Eye (tissue), 1 donor: Measurements from ENCODE around the gene NACC1.

Experiments
- DNase-seq: peaks from one replicate; pipeline ENCODE4 v3.0.0-alpha.2; 2015

Gene NACC1

DNA sequence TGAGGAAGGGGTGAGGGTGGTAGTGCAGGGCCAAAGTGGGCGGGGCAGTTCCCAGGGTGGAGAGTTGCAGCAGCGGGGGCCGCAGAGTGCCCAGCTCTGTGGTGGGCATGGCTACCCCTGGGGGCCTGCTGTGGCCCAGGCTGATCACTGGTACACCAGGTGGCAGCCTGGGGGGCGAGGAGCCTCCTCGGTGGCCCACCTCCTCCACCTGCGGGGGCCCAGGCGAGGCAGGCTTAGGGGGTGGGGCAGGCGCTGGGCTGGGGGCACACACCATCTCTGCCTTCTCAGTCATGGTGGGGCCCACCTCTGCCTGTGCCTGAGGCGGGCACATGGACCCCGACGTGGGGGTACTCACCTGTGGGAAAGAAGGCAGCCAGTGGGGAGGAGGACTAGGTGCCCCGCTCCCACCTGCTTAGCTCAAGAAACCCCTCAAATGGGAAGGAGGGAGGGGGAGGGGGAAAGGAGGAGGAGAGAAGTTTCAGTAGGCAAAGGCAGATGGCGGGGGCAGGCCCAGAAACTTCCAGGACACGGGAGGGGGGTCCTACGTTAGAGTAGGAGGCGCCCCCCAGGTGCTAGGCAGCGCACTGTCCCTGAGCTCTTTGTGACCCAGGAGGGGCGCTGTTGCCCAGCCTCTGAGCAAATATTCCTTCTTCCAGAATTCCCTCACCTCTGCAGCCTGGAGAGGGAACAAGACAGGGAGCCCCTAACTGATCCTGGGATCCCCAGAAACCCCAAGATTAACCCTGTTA, 17.0 kb upstream of the NACC1 start:
- no peak for DNase-seq

DNA sequence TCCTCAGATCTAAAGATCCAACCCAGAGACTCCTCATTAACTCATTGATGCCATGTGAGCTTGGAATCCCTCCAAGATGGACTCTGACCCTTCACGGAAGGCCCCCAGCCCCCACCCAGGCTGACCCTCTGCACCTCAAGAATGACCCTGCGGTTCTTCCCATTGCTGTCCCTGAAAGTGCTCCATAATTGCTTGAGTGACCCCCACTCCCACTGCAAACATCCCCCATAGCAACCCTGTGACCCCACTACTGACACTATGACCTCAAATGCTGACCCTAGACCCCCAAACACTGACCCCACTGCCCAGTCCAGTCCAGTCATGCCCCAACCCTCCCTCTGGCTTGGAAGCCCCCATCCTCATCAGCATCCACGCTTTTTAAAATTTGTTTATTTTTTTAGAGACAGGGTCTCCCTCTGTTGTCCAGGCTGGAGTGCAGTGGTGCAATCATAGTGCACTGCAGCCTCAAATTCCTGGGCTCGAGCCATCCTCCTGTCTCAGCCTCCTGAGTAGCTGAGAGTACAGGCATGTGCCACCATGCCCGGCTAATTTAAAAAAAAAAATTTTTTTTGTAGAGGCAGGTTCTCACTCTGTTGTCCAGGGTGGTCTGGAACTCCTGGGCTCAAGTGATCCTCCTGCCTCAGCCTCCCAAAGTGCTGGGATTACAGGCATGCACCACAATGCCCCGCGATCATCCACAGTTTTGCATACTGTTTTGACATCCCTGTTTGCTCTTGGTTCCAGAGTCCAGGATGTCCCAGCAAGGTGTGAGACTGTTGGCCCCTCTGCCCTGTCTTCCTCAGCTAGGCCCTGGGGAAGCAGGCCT, 16.3 kb upstream of the NACC1 start:
- no peak for DNase-seq

DNA sequence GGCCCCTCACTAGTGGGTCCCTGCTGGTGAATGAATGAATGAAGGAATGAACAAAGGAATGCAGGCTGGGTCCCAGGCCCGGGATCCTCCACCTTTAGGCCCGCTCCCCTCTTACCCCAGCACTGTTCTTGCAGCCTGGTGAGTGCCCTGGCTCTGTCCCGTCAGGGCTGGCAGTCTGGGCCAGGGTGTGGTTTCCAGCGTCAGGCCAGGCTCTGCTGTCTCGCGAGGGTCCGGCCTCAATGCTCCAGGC, 15.7 kb upstream of the NACC1 start:
- DNase-seq, result no peak

DNA sequence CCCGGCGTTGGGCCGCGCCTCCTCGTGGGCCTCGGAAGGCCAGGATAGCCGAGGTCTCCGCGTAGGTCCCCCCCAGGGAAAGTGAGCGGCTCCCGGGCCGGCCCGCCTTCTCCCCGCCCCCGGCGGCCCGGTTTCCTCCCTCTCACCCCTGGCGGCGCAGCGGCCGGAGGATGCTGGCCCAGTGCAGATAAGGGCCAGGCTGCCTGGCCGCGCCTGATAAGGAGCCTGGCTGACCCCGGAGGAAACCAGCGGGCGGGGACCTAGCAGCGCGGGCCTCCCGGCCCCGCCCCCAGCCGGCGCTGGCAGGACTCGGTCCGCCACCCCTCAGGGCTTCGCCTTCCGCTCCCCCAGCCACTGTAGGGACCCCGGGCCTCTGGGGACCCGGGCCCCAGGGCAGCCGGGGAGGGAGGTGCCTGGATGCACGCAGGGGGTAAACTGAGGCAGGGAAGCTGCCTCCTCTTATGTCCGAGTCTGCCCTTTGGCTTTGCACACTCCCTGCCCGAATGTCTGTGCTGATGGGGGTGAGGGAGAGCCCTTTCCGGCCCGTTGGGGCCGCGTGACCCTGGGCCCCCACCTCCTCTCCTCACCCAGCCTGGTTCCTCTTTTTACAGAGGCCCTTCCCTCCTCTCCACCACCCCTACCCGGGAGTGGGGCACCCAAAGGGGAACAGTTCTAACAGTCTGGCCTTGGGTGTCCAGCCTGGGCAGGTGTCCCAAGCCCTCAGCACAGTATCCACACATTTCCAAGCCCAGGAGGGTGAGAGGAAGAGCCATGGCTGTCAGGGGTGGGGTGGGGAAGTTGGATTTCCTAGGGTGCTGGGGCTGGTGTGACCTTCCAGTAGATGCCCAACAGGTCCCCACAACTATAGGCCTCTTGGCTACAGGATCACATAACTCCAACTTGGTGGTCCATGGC, 15.1 kb upstream of the NACC1 start, which contains the start of gene LYL1:
LYL1 (minus strand) TSS at position 193 of the 915 bp plus-strand sequence. CDS start 1,687 bp downstream, outside the sequence.
- DNase-seq, result no peak

DNA sequence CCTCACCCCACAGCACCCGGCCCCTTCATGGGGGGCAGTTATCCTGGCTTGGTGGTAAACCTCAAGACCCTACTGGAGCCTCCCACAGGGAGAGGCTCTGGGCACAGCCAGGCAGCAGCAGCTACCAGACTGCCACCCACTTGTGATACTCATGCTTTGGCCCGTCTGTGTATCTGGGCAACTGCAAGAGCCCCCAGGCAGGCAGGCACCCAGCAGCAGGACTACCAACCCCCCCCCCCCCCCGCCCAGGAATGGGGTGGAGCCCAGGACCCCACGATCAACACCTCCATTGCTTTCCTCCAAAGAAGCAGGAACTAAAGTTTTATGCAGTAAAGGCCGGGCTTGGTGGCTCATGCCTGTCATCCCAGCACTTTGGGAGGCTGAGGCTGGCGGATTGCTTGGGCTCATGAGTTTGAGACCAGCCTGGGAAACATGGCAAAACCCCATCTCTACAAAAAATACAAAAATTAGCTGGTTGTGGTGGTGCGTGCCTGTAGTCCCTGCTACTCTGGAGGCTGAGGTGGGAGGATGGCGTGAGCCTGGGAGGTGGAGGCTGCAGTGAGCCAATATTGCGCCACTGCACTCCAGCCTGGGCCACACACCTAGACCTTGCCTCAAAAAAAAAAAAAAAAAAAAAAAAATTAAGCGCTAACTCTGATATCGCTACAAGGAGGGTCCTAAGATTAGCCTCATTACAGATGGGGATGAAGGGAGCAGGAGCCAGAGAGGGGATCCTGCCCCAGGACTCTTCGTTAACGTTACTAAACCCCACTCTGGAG, 14.3 kb upstream of the NACC1 start:
- DNase-seq, result no peak

DNA sequence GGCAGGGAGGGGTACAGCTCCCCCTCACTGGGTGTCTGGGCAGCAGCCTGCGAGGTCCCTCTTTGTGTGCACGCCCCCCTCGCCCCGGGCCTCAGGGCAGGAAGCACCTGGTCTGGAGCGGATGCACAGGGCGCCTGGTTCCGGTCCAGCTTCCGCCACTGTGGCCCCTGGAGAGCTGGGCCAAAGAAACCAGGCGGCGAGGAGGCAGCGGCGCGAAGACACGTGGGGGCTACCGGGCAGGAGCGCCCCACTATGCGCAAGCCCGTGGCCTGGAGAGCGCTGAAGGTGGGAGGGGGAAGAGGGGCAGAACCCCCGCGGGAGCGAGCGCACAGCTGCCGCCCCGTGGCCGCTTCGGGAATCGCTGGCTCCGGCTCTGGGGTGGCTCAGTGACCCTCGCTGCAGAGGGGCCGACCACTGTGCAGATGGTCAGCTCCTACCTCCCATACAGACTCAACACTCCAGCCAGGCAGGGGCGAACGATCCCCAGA, 13.7 kb upstream of the NACC1 start:
- no peak for DNase-seq

DNA sequence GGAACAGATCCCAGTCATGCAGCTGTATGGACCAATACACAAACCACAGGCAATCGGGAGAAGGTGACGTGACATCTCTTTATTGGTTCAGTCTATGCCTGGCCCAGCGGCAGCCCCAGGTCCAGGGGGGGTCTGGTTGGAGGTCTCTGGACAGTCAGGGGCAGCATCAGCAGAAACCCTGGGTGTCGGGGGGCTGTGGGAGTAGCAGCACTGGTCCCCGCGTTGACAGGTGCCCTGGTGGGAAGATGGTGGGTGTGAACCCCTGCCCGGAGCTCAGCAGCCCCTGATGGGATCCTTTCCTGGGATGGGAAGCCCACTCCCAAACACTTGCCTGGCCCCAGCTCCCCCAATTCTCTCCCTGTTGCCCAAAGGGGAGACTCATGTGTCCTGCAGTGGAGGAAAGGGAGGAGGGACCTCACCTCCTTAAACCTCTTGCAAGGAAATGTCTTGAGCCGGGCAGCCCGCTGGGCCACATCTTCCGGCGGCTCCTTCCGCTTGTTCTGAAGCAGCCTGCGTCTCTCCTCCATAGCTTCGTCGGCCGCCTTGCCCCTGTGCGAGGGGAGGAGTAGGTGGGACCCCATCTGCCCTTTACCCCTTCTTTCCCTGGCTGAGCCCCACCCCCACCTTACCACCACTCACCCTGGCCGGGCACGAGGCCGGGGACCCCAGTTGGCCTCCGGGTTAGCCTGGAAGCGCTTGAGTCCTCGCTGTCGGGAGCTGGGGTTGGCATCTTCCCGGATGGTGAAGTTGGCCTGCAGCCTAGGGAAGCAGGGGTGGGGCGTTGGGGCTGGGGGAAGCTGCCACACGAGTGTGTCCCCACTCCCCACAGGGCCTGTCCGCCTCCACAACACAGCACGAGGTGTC, 13.0 kb upstream of the NACC1 start:
- no peak for DNase-seq

DNA sequence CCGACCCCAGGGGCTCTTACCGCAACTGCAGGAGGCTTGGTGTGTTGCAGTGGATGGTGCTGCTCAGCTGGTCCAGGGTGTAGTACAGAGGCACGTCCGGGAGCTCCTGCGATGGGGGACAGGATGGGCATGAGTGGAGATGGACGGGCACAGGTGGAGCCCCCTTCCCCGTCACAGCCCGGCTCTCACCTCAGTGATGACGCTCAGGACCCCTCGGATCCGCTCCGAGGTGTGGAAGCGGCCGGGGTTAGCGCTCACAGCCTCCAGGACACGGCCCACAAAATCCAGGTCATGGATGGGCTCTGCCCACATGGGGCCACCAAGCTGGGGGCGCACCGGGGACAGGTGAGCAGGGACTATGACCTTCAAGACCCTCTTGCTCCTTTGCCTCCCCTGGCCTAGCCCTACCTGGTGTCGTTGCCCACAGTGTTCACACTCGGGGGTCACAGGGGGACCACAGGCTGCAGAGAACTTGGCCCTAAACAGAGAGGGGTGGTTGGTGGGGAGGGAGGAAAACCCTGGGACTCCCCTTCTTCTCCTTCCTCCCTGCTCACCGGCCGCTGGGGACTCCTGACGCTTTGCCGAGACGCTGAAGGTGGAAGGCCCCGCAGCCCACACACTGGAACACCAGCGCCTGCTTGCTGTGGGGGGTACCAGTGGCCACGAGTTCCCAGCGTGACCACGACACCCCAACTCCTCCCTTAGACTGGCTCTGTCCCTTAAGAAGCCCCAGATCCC, 8.5 kb upstream of the NACC1 start:
- DNase-seq, result no peak

DNA sequence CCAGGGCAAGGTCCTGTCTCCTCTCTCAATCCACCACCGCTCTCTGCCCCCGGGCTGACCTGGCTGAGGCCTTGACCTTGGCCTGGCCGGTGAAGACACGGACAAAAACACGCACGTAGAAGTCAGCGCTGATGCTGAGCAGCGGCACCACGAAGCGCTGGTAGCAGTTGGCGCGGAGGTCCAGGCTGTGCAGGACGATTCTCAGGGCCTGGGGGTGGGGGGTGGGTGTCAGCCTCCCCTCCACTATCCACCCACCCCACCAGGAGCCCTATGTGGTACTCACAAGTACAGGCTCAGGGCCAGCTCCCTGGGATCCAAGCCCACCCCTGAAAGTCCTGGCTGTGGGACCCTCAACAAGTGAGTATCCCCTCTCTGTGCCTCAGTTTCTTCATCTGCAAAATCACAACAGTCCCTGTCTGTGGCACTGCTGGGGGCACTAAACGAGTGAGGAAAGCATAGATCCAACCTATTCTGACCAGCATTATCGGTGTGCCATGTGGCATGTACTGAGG, 7.9 kb upstream of the NACC1 start:
- no peak for DNase-seq

DNA sequence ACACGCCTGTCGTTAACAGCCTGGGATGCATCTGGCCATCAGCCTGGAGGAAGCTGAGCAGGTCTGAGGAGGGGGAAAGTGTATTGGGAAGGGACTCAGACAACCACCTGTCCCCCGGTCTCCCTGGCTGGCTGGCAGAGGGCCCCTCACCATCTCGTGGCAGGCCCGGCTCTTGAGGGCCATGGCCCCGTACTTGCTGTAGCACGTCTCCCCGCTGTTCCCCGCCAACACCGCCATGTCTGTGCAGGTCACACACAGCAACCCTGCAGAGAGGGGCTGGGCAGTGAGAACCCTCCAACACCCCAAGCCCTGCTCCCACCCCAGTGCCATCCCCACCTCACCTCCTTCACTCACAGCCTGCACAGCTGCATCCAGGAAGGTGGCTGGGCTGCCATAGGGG, 5.5 kb upstream of the NACC1 start:
- no peak for DNase-seq

DNA sequence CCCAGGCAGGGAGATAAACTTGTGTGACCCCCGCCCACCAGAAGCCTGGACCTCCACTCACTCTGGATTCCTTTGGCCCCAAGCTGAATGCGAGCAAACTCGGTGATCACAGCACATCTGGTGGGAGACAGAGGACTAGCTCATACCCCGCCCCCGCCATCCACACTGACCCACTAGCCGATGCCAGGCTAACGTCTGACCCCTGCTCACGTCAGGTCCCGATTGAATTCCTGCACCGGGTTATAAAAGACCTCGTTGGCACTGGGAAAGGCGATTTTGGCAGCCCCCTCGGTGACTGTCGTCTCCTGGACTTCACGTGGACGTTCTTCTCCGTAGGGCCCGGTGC, 2.2 kb upstream of the NACC1 start:
- no peak for DNase-seq

DNA sequence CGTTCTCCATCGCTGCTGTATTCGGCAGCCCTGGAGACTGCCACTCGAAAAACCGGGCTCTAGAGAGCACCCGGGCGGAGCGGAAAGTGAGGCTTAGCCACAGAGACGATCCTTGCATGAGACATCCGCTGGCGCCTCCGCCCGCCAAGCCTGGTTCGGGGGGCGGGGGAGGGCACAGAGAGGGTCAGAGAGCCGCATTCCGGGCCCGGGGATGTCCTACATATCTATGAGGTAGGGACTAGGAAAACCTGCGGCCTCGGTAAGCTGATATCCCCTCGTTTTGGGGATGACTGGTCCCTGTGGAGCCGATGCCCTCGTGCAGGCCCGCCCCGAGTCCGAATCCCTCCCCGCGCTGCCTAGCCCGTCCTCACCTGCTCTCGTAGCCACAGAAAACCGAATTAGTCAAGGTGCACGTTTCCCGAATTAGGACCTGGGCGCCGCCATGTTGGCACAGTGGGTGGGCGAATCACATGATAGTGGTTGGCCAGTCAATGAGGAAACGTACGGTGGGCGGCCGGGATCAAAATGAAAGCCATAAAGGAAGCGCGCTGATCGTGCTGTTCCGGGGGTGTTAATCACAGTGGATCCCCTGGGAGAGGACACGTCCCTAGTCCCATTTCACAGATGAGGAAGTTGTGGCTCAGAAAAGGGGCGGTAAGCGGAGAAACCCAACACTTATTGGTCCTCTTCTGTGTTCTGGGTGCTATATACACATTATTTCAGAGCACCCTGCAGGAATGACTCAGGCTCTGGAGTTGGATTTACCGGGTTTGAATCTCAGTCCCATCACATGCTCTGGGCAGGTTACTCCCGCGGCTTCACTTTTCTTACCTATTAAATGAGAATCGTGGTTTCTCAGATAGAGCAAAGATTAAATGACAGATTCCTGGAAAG, 1.5 kb upstream of the NACC1 start, which contains the start of gene TRMT1:
TRMT1 (minus strand) TSS at position 459 of the 894 bp plus-strand sequence; CDS start at position 118, 341 bp downstream.
- peak; percentile 98 for DNase-seq

DNA sequence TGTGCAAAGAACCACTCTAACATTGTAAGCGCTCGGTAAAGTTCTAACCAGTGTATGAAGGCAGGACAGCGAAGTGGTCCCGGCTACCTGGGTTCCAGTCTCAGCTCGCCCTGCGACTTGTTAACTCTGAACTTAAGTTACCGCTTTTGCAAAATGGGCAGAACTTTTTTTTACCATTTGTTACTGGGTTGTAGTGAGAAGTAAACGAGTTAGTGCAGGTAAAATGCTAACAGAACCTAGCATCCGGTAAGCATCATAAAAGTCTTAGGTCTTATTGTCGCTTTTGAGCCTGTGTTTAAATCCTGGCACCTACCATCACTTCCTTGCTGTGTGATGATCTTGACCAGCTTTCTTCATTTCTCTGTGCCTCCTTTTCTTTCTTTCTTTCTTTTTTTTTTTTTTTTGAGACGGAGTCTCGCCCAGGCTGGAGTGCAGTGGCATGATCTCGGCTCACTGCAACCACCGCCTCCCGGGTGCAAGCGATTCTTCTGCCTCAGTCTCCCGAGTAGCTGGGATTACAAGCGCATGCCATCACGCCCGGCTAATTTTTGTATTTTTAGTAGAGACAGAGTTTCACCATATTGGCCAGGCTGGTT, 790 bp upstream of the NACC1 start:
- DNase-seq, result no peak

DNA sequence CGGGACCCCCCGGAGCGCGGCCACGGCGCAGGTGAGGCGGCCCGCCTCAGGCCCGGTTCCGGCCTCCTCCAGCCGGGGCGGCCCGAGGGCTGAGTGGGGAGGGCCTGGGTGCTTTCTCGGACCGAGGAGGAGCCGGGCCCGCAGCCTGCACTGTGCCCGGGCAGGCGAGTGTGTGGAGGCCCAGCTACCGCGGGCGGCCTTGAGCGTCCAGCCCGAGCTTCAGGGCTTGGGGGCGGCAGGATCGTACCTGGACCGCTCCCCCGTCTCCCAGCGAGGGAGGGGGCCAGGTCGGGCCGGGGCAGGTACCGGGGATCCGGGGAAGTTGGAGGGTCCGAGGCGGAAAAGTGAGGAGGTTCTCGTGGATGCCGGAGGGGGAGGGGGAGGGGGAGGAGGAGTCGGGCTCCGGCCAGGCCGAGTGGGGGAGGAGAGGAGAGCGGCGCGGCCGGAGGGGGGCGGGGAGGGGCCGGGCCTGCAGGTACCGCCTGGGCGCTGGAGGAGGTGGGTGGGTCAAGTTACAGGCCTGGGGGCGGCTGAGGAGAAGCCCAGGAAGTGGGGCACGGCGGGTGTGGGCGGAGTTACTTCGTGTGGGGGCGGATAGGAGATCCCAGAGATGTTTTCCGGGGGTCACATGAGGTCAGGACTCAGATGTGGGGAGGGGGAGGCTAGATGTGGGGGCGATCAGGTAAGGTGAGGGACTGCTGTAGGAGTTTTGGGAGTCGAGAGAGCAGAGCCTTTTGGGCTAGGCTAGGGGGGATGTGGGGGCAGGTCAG, 545 bp downstream of the NACC1 start:
- DNase-seq, result peak; percentile 30

DNA sequence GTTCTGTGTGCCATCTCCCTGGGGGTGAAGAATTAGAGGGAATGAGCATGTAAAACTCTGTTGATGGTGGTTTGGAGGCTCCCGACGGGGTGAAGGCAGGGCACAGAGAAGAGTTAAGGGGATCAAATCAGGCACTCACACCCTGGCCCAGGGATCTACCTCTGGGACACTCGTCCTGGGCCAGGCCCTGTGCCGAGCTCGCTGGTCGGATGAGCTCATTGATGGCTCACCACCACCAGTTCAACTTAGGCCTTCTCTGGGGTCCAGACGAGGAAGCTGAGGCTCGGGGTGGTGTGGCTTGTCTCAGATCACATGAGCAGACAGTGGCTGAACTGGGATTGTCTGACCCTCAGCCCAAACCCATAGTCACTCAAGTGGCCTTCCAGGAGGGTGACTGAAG, 1.6 kb downstream of the NACC1 start:
- no peak for DNase-seq

DNA sequence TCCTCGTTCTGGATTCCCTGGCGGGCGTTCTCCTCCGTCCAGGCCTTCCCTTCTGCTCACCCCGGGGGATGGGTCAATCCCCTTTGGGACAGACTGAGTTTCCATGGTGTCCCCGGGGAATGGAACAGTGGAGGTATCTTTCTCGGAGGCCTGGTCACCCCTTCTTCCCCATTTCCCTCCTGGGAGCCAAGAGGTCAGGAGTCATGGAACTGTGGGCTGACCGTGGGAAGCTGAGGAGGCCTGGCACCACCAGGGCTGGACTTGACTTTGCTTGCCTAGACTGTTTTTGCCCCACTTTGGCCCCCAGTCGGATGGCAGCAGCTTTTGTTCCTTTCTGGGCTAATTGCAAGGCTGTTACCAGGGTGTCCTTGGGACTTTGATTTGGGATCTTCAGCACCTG, 2.0 kb downstream of the NACC1 start:
- DNase-seq, result no peak

DNA sequence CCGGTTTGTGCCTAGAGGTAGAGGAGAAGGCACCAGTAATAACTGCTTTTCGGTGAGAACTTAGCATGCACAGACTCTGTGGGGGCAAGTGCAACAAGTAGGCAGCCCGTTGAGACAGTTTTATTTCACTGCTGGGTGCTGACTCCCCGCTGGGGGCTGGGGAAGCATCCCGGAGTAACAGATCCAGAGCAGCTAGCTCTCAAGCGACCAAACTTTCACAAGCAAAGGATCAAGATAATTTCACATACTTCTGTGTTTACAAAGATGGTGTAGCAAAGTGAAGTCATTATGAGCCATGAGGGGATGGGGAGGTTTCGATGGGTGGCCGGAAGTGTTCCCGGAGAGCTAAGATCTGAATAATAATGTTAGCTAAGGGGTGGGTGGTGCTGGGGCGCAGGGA, 2.8 kb downstream of the NACC1 start:
- no peak for DNase-seq
